GM19193 (cell line): ENCODE results near the gene TBX21.

Experiments used
- POLR2A ChIP-seq: IDR thresholded peaks from 4 replicates; pipeline ENCODE4 v1.6.1; 2011; ENCODE audit not compliant: insufficient read depth, insufficient read length; ENCODE audit errors: extremely low read depth

TBX21 gene

GRCh38 chr17:47792457-47792856 lies 59.4 kb downstream of the TBX21 start:
- TF ChIP-seq POLR2A, result no peak

GRCh38 chr17:47792979-47793378 lies 59.9 kb downstream of the TBX21 start:
- no peak for TF ChIP-seq POLR2A
